GM12878 (cell line): Measurements from ENCODE around the gene CACTIN. TPM values are rescaled to one million over a fixed set of nuclear protein-coding genes. Genes with fewer than 3 reads are reported as not detected.

Source experiments
- ATAC-seq: fragments of 200-7000 bp; cut with Tn5 transposase; 3 replicates; pipeline ENCODE4 v1.9.1; 2020; ENCODE audit warnings: mild to moderate bottlenecking, moderate library complexity
- BruUV-seq: library from RNA; stranded (reverse); fragments of 400-500 nt; replicated peaks from 2 replicates; lab custom pipeline; 2021; lab: Mats Ljungman, UMichigan
- CTCF ChIA-PET: fragments of 300-600 bp; sonication (Branson Sonifier 250); formaldehyde crosslinking; extraction: SDS; loops from one replicate; lab custom pipeline; 2021; ENCODE audit warnings: inconsistent platforms; lab: Yijun Ruan, JAX
- POLR2A ChIA-PET: fragments of 350-600 bp; formaldehyde crosslinking; extraction: SDS; loops from one replicate; lab custom pipeline; 2021; ENCODE audit warnings: inconsistent platforms; lab: Charles Lee
- RAD21 ChIA-PET: fragments of 300-600 bp; sonication (Branson Sonifier 250); formaldehyde crosslinking; loops from one replicate; lab custom pipeline; 2023; ENCODE audit warnings: antibody characterized with exemption; ENCODE audit not compliant: unreplicated experiment; lab: Charles Lee
- SMC1A ChIA-PET: fragments of 300-600 bp; sonication (Branson Sonifier 250); formaldehyde crosslinking; loops from one replicate; lab custom pipeline; 2023; ENCODE audit not compliant: unreplicated experiment, uncharacterized antibody; lab: Charles Lee
- DNase-seq: peaks from one replicate; pipeline ENCODE4 v3.0.0-alpha.2; 2011; ENCODE audit warnings: low read depth, low spot score
- FAIRE-seq: peaks from 3 replicates; lab custom pipeline; 2011; peaks lifted over from hg19 to GRCh38; lab: Jason Lieb, UNC
- H2AFZ ChIP-seq: 2 replicates; pipeline ENCODE4 v1.6.0; 2011; ENCODE audit warnings: low read depth, low read length, control low read depth; ENCODE audit not compliant: control insufficient read depth
- H3K27ac ChIP-seq: 2 replicates; pipeline ENCODE4 v1.5.1; 2011; ENCODE audit warnings: control low read depth; ENCODE audit not compliant: control insufficient read depth, insufficient read depth
- H3K27me3 ChIP-seq, 2 experiments: replicated peaks in 1 of 2; 2 replicates each; pipeline versions ENCODE4 v1.6.0 to v1.6.1; 2011; ENCODE audit warnings: low read length in 1 of 2; ENCODE audit not compliant: control insufficient read depth in 2 of 2, insufficient read depth in 2 of 2
- H3K36me3 ChIP-seq, 2 experiments: 2 replicates each; pipeline ENCODE4 v1.5.1; 2011; ENCODE audit warnings: low read length in 1 of 2; ENCODE audit not compliant: control insufficient read depth in 2 of 2, insufficient read depth in 2 of 2
- H3K4me1 ChIP-seq: 2 replicates; pipeline ENCODE4 v1.6.1; 2011; ENCODE audit warnings: mild to moderate bottlenecking, low read length, moderate library complexity, mixed read lengths; ENCODE audit not compliant: control insufficient read depth, insufficient read depth
- H3K4me2 ChIP-seq: 2 replicates; pipeline ENCODE4 v1.6.0; 2011; ENCODE audit warnings: control low read depth; ENCODE audit not compliant: control insufficient read depth, insufficient read depth
- H3K4me3 ChIP-seq: fragments of 200-600 bp; sonication (generic); 2 replicates; pipeline ENCODE4 v1.5.1; 2016
- H3K79me2 ChIP-seq: 2 replicates; pipeline ENCODE4 v1.6.0; 2011; ENCODE audit warnings: low read length; ENCODE audit not compliant: control insufficient read depth, insufficient read depth
- H3K9ac ChIP-seq: 2 replicates; pipeline ENCODE4 v1.8.0; 2011; ENCODE audit warnings: low read length, control low read depth, mixed read lengths; ENCODE audit not compliant: control insufficient read depth, insufficient read depth
- H3K9me3 ChIP-seq: replicated peaks from 3 replicates; pipeline ENCODE4 v1.5.1; 2011; ENCODE audit warnings: mild to moderate bottlenecking, low read length; ENCODE audit not compliant: control insufficient read depth, insufficient read depth
- H4K20me1 ChIP-seq: 2 replicates; pipeline ENCODE4 v1.6.0; 2011; ENCODE audit not compliant: control insufficient read depth, insufficient read depth
- BMI1 ChIP-seq: fragments of 450-650 bp; IDR thresholded peaks from 2 replicates; pipeline ENCODE4 v1.6.1; 2016; ENCODE audit warnings: mild to moderate bottlenecking, moderate library complexity, borderline replicate concordance
- EZH2 ChIP-seq: IDR thresholded peaks from 2 replicates; pipeline ENCODE4 v1.6.1; 2012; ENCODE audit warnings: low read depth, mild to moderate bottlenecking, control low read depth, inconsistent platforms, low read length, borderline replicate concordance; ENCODE audit not compliant: control insufficient read depth
- GABPA ChIP-seq: IDR thresholded peaks from 2 replicates; pipeline ENCODE4 v1.6.1; 2014; ENCODE audit warnings: antibody characterized with exemption, low read depth, mild to moderate bottlenecking, inconsistent platforms
- IKZF1 ChIP-seq: fragments of 450-650 bp; conservative IDR thresholded peaks from 2 replicates; pipeline ENCODE4 v1.6.1; 2017; ENCODE audit warnings: antibody characterized with exemption, mild to moderate bottlenecking
- WGBS: methylation state at CpG from one replicate; pipeline ENCODE4 v1.1.6; 2016; ENCODE audit warnings: low lambda C conversion rate; ENCODE audit not compliant: insufficient replicate concordance, insufficient coverage; ENCODE audit errors: missing lambda C conversion rate; 5-methylcytosine and 5-hydroxymethylcytosine counted together
- in situ Hi-C: fragments of 300-500 bp; cut with MboI; formaldehyde crosslinking; loops from 9 replicates; pipeline ENCODE4 v1.14.3; 2018; ENCODE audit warnings: mixed read lengths
- intact Hi-C: fragments of 100-400 bp; cut with micrococcal nuclease; formaldehyde crosslinking; loops from one replicate; pipeline ENCODE4 v1.14.2; 2022; ENCODE audit not compliant: unreplicated experiment
- polyA plus RNA-seq, 11 experiments: library from polyadenylated mRNA; depleted of rRNA in 4 of 11; unstranded in 6 of 11; stranded (reverse) in 5 of 11; fragments of >200 nt; fragmentation: Nextera tagmentation in 4 of 11; fragmentation: Illumina TruSeq in 1 of 11; extraction: Ambion mirVana in 4 of 11; extraction: Trizol in 1 of 11; gene quantifications; 1 replicate in 1 of 11; 2 replicates in 10 of 11; pipeline versions ENCODE4 v1.2.1 to v1.2.3, GENCODE V29; 2011 to 2016; ENCODE audit warnings: inconsistent platforms in 2 of 11, missing spikeins in 2 of 11, low read depth in 1 of 11
- total RNA-seq, 4 experiments: library from RNA; depleted of rRNA in 3 of 4; stranded (reverse); fragments of >200 nt in 3 of 4; fragmentation: Illumina TruSeq in 1 of 4; extraction: Trizol in 1 of 4; gene quantifications; 2 replicates each; pipeline versions ENCODE4 v1.2.1 to v1.2.3, GENCODE V29; 2013 to 2021

Gene CACTIN
- total and polyA plus RNA-seq, 10 of the 15 experiments (the other 5 are each of a cell fraction or from before 2014, with no cell fraction given): 0.40 to 31.4 (median 12.5) TPM

- TF ChIP-seq EZH2: no peak
These were observed 30.3 kb upstream of the CACTIN start (continued) for GRCh38 chr19:3656747-3657394.

- POLR2A ChIA-PET: no interaction called here
- CTCF ChIA-PET: no interaction called here
- no peak for TF ChIP-seq IKZF1
- TF ChIP-seq GABPA: no peak
- TF ChIP-seq BMI1: no peak
These were observed 29.6 kb upstream of the CACTIN start for GRCh38 chr19:3656073-3656746.

More at GRCh38 chr19:3656073-3656746, 29.6 kb upstream of the CACTIN start:
- DNase-seq: no peak
- no peak overlapping the region for H3K27ac ChIP-seq
- H3K9me3 ChIP-seq: no peaks in the 10 kb centered on the region
- H3K4me2 ChIP-seq: no peak overlapping the region
- no peak overlapping the region for H3K9ac ChIP-seq
- in situ Hi-C loops (no loop called here), intact Hi-C loops (no loop called here)
- H3K4me3 ChIP-seq: no peak overlapping the region
- no peaks in the 10 kb centered on the region for H3K79me2 ChIP-seq
- ATAC-seq: no peak
- FAIRE-seq: no peak
- no peaks in the 10 kb centered on the region for H4K20me1 ChIP-seq
- no peaks in the 10 kb centered on the region for H3K27me3 ChIP-seq
- H3K36me3 ChIP-seq: peaks cover 3 to 7% of the 10 kb centered on the region in 2 experiments; a peak in 2 of 4 replicates
- no TSS peak for BruUV-seq
- 54% methylated on average over 36 of the region's 36 CpGs for WGBS
- ChIA-PET SMC1A (no interaction called here), RAD21 (no interaction called here)
- H3K4me1 ChIP-seq: no peaks in the 10 kb centered on the region
- H2AFZ ChIP-seq: no peak overlapping the region
